HG03196 (cell line): ENCODE measurements around the gene SHF.
"Not testable (repeated sequence)": the region's sequence is repeated elsewhere in the genome, so short reads cannot be mapped to it uniquely, and the experiment has no call there.

Experiments used
- ATAC-seq: cut with Tn5 transposase; IDR thresholded peaks from one replicate; pipeline ENCODE4 v1.9.1; 2021; ENCODE audit not compliant: unreplicated experiment

Gene SHF

DNA sequence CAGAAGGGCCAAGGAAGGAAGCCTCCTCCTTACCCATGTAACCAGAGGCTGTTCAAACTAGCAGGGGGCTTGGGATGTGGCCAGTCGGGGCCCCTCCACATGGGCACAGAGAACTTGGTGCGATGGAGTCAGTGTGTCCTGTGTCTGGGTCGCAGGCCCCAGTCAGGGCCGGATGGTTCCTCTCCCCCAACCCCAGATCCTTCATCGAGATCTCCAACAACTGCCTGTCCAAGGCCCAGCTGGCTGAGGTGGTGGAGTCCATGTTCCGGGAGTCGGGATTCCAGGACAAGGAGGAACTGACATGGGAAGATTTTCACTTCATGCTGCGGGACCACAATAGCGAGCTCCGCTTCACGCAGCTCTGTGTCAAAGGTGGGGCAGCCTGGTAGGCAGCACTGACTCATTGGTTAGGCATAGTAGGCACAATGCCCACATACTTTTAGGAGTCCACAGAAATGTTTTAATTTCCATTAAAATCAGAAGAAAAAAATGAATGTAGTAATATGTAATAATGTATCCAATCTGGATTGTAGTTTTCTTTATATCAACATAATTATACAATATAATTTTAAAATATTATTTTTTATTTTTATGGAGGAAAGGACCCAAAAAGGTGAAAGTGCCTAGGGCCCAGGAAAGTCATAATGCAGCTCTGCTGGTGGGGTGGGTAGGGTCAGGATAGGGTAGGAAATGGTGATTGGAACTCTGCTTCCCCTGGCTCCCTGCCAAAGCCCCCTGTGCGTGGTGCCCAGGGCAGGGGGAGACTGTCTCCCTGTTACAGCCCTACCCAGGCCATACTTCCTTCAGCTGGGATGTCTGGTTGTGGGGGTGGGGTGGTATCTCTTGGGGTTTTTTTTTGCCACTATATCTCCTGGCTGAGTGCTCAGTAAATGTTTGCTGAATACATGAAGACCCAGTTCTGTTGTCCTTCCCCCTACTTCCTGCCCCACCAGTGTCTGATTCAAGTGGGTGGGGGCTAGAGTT lies 39.4 kb downstream of the SHF start:
- ATAC-seq: no peak

DNA sequence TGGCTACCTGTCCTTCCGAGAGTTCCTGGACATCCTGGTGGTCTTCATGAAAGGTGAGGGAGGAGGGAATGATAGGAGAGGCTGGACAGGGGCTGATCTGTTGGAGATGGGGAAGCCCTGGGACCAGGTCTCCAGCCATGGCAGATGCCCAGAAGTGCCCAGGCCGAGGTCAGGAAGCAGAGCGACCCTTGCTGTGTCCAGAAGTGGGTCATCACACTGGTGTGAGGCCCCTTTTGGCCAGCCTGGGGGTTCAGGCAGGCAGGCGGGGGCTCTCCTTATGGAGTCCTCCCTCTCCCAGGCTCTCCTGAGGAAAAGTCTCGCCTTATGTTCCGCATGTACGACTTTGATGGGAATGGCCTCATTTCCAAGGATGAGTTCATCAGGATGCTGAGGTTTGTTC lies 40.2 kb downstream of the SHF start:
- ATAC-seq: no peak

DNA sequence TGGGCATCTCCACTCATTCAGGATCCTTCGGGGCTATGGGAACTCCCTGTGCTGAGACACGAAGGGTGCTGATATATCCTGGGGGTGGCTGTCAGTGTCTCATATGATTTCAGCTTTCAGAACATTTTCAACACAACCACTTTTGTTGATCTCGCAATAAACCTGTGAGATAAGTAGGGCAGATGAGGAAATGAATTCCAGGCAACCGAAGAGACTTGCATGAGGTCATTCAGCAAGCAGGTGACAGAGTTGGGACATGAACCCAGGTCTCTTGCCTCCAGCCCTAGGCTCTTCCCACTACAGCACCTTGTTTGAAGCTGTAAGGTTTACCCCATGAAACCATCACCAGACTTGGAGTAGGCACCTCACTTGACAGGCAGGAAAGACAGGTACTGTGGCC lies 41.4 kb downstream of the SHF start:
- ATAC-seq: no peak

DNA sequence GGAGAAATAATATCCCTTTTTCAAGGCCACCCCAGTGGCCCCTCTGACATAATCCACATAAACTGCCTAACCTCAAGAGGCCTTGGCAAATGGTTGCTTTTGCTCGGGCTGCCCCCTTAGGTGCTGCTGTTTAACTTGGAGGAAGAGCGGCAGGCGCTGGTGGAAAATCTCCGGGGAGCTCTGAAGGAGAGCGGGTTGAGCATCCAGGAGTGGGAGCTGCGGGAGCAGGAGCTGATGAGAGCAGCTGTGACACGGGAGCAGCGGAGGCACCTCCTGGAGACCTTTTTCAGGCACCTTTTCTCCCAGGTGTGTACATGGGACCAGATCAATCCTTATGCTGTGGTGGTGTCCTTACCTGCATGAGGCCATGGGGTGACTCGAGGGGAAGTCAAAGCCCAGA lies 43.0 kb downstream of the SHF start:
- no peak for ATAC-seq

DNA sequence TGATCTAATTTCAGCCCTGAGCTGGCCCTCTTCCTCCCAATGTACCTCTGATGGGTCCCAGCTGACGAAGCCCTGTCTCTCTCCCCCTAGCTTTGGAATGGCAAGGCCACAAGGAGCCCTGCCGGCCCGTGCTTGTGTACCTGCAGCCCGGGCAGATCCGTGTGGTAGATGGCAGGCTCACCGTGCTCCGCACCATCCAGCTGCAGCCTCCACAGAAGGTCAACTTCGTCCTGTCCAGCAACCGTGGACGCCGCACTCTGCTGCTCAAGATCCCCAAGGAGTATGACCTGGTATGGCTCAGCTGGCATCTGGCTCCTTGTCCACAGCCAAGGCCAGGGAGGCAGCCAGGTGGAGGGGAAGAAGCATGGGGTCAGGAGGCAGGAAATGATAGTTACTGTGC lies 43.8 kb downstream of the SHF start:
- ATAC-seq: no peak

DNA sequence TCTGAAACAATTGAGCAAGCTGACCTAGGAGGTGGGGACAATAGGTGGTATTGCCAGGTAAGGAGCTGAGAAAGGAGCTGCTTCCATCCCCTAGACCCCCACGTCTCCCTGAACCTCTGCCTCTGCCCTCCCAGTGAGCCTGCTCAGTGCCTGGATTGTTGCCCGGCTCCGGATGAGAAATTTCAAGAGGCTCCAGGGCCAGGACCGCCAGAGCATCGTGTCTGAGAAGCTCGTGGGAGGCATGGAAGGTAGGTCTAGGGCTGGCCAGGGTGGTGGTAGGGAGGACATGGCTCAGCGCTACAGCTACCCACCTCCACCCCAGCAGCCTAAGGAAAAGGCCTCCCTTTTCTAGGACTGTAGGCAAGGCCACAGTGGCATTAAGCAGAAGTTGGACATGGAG lies 44.7 kb downstream of the SHF start:
- no peak for ATAC-seq

DNA sequence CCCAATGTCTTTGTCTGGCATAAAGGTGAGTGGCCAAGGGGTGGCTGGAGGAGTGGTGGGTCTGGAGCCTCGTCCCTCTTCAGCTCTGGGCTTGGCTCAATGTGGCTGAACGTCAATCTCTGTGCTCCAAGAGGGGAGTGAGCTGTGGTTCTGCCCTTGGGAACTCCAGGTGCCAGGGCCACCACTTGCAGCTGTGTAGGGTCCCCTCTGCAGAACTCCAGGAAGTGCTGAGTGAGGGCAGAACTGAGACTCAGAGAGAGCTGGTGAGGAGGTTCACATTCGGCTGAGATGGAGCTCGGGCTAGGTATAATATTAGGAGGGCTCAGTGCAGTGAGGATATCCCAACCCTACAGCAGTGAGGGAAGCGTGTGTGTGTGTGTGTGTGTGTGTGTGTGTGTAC lies 46.4 kb downstream of the SHF start:
- ATAC-seq: no peak

DNA sequence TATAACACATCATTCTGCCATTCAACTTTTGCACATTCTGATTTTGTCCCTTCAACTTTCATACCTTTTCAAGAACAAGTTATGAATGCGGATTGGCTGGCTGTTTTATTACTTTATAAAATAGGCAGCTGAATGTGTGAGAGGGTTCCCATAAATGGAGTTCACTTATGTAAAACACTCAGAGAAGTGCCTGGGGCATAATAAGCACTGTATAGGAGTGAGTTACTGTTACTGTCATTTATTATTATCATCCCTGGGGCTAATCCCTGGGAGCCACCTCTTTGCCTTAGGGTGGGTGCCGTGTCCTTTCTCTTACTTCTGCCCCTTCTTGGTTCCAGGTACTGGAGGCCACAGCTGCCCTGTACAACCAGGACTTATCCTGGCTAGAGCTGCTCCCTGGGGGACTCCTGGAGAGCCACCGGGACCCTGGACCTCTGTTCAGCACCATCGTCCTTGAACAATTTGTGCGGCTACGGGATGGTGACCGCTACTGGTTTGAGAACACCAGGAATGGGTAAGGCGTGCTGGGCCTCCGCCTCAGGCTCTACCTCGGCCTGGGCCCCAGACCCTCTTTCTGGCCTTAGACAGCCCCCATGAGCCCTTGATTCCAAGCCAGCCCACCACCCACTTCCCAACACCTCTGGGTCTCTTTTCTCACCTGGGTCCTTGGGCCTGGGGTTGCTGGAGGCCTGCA lies 47.1 kb downstream of the SHF start:
- ATAC-seq: no peak

DNA sequence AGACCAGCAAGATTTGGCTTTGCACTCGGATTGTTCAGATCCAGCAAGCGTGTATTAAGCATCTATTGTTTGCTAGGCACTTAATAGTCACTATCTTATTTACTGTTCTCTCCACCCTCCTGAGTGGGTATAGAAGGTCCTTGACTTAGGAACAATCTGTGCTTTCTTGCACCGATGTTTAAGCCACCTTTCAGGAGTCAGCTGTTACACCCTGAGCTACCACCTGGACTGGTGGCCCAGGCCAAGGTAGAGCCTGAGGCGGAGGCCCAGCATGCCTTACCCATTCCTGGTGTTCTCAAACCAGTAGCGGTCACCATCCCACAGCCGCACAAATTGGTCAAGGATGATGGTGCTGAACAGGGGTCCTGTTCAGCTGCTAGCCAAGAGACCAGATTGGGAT lies 48.0 kb downstream of the SHF start:
- no peak for ATAC-seq

DNA sequence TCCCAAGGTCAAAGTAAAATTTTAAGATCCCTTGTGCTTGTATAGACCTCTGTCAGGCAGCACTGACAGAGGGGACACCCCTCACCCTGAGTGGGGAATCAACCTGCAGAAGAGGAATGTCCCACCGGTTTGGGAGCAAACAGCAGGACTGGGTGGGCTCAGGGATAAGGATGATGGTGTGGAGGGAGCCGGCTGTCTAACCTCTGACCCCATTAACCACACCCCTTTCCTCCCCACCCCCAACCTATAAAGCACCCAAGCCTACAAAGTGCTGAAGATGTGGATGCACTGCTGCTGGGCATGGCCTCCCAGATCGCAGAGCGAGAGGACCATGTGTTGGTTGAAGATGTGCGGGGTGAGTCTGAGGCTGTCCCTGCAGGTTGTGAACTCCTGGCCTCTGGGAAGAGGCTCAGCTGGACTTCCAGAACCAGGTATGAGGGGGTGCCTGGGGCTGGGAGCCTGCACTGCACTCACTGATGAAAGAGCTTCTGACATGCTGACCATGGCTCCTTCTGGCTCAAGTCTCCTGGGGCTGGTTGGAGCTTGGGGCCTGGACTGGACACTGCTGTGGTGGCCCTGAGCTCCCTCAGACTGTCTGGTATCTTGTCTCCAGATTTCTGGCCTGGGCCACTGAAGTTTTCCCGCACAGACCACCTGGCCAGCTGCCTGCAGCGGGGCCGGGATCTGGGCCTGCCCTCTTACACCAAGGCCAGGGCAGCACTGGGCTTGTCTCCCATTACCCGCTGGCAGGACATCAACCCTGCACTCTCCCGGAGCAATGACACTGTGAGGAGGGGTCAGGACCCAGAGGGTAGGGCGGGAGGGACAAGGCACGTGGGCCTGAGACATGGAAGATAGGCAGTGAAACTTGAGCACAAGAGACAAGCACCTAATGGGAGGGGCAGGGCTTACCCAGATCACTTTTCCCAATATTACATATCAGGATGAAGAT lies 48.7 kb downstream of the SHF start:
- no peak for ATAC-seq

DNA sequence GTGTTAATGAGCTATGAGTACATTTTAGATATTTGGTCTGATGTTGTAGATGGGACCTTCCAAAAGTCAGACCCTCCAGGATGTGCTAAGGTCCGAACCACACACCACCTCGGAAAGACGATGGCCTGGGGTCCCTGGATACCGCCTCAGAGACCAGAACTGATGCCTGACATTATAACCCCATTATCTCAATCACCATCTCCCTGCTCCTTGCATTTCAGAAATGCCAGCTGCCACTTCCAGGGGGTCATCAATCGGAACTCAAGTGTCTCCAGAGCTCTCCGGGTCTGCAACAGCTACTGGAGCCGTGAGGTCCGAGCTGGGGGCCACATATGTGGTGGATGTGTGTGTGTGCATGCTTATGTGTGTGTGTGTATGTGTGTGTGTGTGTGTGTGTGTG lies 50.1 kb downstream of the SHF start:
- ATAC-seq: no peak

DNA sequence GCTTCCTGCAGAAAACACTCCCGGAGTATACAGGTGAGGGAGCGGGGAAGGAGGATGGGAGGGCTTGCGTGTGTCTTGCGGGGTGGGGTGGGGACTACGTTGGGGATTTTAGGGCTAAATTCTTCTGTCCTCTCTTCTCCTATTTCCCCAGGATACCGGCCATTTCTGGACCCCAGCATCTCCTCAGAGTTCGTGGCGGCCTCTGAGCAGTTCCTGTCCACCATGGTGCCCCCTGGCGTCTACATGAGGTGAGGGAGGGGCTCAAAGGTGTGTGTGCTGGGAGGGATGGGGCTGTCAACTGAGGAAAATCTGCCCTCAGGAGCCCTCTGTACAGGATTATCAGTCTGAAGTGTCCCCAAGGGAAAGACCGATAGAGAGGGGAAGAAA lies 51.4 kb downstream of the SHF start:
- no peak for ATAC-seq

DNA sequence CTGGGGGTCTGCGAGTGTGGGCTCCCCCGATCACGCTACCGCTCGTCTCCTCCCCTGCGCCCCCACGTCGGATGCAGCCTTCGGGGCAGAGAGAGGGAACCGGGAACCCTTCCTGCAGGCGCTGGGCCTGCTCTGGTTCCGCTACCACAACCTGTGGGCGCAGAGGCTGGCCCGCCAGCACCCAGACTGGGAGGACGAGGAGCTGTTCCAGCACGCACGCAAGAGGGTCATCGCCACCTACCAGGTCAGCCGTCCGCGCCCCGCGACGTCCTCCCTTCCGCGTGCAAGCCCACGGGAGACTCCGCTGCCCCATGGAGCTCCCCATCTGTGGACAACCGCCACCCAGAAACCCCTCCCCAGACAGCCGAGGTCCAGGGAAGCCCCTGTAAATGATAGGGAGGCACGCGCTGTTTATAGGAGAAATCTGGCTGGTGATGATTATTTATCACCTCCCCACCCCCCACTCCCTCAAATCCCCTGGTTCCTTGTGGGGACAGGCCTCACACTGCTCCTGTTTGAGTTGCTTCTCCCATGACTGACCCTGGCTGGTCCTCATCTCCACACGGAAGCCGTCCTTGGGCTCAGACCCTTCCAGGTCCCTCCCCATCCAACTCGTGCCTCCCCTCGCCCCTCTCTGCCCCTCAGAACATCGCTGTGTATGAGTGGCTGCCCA lies 51.9 kb downstream of the SHF start:
- not testable (repeated sequence) for ATAC-seq

DNA sequence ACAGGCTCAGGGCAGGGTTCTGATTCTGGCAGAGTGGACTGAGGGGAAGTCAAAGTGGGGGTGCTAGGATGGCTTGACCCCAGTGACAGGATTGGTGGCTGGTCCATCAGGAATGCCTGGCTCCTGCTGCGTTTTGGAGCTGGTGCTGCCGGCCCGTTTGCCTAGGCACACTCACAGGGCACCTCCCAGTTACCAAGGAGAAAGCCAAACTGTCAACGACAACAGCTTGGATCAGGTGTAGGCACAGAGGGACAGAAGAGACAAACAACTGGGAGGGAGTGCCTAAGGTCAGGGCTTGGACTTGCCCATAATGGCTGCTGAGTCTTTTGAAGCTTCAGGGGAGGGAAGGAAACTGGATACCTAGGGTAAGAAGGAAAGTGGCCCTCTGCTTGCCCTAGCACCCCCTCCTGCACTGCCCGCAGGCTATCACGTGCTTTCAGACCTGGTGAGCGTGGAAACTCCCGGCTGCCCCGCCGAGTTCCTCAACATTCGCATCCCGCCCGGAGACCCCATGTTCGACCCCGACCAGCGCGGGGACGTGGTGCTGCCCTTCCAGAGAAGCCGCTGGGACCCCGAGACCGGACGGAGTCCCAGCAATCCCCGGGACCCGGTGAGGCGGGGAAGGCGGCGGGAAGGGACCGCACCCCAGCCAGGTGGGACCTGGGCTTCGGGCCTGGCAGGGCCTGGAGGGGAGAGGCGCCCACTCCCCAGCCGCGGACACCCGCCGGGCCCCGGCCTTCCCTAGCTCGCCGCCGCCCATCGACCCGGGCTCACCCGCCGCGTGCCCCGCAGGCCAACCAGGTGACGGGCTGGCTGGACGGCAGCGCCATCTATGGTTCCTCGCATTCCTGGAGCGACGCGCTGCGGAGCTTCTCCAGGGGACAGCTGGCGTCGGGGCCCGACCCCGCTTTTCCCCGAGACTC lies 52.8 kb downstream of the SHF start:
- ATAC-seq: no peak

DNA sequence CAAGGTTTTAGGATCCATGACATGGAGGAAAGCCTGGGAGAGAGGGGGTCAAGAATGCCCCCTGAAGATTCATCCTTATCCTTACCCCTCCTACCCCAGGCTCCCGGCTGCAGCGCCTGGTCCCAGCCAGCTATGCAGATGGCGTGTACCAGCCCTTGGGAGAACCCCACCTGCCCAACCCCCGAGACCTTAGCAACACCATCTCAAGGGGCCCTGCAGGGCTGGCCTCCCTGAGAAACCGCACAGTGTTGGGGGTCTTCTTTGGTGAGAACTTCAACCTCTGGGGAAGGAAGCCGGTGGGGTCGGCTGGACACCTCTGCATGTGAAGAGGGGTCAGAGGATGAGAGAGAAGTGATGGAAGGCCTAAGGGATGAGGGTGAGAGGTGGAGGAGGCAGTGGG lies 53.7 kb downstream of the SHF start:
- ATAC-seq: no peak

DNA sequence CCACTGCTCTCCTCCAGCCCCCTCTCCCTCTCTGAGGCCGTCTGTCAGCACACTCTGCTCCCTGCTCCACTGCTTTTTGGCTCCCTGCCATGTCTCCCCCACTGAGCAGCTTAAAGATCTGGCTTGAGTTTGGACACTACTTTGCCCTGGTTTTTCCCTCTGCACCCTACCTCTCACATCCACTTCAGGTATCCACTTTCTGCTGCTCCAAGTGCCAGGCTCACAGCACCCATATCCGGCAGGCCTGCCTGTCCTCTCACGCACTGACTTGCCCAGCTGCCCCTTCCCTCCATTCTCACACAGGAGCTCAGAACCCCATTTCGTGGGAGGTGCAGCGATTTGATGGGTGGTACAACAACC lies 54.2 kb downstream of the SHF start:
- no peak for ATAC-seq

DNA sequence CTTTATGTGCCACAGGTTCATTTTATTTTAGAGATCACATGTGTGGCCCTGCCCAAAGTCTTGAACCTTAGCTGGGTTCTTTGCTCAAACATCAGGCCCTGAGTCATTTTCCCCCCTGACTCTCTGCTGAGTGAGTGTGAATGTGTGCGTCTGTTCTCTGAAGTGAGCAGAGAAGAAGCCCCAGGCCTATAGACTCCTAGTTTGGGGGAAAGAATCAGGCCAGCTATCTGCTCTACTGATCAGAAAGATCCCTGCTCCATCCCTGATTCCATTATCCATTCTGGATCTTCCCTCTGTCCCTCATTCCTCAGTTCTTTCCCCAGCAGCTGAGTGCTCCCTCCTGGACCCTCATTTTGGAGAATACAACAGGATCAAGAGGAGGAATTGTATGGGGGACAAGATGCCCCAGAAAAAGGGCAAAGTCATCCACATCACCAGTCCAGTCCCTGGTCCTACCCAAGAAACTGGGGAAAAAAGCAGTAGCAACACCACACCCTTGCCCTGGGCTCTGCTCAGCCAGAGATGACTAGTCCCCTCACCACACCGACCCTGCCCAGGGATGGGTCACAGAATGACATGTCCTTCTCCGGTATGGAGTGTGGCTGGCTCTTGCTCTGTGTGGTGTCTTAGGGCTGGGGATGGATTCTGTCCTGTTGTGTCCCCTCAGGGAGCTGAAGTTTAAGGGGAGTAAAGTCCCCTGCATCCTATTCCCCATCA lies 54.8 kb downstream of the SHF start:
- no peak for ATAC-seq

DNA sequence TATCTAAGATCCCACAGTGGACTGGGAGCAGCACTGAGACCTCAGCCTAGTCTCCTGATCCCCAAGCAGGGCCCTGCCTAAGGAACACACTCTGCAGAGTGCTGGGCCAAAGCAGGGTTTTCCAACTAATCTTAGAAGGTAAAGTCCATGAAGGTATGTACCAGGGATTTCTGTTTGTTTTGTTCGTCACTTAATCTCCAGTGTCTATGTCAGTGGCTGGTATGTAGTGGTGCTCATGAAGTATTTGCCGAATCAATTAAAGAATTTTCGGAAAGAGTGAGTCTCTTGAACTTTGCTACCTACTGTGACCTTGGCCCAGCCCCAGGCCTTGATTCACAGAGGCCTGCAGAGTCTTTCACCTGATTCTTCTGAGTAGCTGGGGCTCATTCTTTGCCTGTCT lies 56.3 kb downstream of the SHF start:
- no peak for ATAC-seq
